ENCODE data around the gene MPC1L. TPM values are rescaled to one million over a fixed set of nuclear protein-coding genes. Genes with fewer than 3 reads are reported as not detected.

Gene MPC1L
- total and polyA plus RNA-seq, 2 experiments from 2014 or later = not detected

DNA sequence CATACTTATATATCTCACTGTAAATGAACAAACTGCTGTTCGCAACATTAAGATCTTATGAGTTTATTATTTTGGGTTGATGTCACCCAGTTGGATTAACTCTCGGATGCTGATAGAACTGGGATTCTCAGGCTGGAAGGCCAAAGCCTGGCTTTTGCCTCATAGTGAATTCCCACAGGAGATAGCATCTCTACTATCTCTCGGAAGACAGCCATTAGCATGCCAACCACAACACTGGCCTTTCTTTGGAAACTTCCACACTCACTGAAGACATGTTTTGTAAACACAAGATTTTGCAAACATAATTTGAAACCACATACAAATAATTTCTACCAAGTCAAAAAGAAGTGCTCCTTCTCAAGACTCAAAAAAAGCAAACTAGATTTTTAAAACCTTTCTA is 46.9 kb upstream of the MPC1L start (continued):
- TF ChIP-seq EZH2 (IDR thresholded peaks at IDR 0.05; ENCODE audit: low read depth, unreplicated experiment) (no peak), EZH2phosphoT487 (IDR thresholded peaks at IDR 0.05; ENCODE audit: unreplicated experiment) (no peak)

DNA sequence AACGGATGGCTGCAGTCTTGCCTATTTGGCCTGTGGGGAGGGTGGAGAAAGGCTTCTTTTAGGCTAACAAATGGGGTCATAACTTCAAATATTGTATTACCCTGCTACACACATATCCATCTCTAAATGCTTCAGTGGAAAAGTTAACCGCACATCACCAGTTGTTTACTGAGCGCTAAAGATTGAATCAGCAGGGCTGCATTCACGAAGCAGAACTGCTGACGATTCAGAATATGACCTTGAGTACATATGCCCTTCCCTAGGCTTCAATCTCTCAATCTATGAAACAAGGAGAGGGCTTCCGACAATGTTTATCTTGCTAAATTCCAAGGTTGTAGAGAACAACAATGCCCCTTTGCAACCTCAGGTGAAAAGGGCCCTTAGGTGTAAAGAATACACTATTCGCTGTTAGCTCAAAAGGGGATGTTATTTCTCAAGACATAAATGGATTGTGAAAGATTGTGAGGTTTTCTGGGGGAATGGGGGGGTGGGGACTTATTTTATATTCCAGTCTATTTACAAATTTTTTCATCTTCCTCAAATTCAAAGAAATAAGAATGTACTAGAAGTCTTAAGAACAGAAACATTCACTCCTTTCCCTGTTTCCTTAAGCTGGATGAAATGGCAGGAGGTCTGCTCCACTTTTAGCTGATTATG is 45.1 kb upstream of the MPC1L start:
- no peaks in the 10 kb centered on the region for H3K9me2 ChIP-seq (ENCODE audit: insufficient read depth)
- Mint-ChIP-seq H3K27ac (no peak overlapping the region), H3K36me3 (ENCODE audit: low read depth) (no peaks in the 10 kb centered on the region), H3K4me3 (no peak overlapping the region), H3K27me3 (ENCODE audit: insufficient read depth, low read depth, poor library complexity) (no peaks in the 10 kb centered on the region), H3K9me3 (no peaks in the 10 kb centered on the region), H3K4me1 (peaks cover 6% of the 10 kb centered on the region; the same call in 1 of the 3 replicates)
- H3K27ac ChIP-seq (ENCODE audit: low read depth) = no peak overlapping the region
- no peak overlapping the region for H3K4me3 ChIP-seq
- no peak overlapping the region for H3K4me2 ChIP-seq
- H3K79me2 ChIP-seq (replicated peaks; ENCODE audit: insufficient read depth) = peaks cover 20% of the 10 kb centered on the region
- no peaks in the 10 kb centered on the region for H3K27me3 ChIP-seq (ENCODE audit: insufficient read depth)
- H3K36me3 ChIP-seq (ENCODE audit: insufficient read depth) = no peaks in the 10 kb centered on the region
- no peak for TF ChIP-seq NANOG (IDR thresholded peaks at IDR 0.05; ENCODE audit: borderline replicate concordance)
- TF ChIP-seq ZNF114 (CRISPR knock-in tag; IDR thresholded peaks at IDR 0.05) = no peak
- TF ChIP-seq STAT1 (IDR thresholded peaks at IDR 0.05; ENCODE audit: unreplicated experiment) = no peak
- TF ChIP-seq, protein P1, sequence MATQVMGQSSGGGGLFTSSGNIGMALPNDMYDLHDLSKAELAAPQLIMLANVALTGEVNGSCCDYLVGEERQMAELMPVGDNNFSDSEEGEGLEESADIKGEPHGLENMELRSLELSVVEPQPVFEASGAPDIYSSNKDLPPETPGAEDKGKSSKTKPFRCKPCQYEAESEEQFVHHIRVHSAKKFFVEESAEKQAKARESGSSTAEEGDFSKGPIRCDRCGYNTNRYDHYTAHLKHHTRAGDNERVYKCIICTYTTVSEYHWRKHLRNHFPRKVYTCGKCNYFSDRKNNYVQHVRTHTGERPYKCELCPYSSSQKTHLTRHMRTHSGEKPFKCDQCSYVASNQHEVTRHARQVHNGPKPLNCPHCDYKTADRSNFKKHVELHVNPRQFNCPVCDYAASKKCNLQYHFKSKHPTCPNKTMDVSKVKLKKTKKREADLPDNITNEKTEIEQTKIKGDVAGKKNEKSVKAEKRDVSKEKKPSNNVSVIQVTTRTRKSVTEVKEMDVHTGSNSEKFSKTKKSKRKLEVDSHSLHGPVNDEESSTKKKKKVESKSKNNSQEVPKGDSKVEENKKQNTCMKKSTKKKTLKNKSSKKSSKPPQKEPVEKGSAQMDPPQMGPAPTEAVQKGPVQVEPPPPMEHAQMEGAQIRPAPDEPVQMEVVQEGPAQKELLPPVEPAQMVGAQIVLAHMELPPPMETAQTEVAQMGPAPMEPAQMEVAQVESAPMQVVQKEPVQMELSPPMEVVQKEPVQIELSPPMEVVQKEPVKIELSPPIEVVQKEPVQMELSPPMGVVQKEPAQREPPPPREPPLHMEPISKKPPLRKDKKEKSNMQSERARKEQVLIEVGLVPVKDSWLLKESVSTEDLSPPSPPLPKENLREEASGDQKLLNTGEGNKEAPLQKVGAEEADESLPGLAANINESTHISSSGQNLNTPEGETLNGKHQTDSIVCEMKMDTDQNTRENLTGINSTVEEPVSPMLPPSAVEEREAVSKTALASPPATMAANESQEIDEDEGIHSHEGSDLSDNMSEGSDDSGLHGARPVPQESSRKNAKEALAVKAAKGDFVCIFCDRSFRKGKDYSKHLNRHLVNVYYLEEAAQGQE (IDR thresholded peaks at IDR 0.05; ENCODE audit: unreplicated experiment) = no peak
- TF ChIP-seq, protein P2, sequence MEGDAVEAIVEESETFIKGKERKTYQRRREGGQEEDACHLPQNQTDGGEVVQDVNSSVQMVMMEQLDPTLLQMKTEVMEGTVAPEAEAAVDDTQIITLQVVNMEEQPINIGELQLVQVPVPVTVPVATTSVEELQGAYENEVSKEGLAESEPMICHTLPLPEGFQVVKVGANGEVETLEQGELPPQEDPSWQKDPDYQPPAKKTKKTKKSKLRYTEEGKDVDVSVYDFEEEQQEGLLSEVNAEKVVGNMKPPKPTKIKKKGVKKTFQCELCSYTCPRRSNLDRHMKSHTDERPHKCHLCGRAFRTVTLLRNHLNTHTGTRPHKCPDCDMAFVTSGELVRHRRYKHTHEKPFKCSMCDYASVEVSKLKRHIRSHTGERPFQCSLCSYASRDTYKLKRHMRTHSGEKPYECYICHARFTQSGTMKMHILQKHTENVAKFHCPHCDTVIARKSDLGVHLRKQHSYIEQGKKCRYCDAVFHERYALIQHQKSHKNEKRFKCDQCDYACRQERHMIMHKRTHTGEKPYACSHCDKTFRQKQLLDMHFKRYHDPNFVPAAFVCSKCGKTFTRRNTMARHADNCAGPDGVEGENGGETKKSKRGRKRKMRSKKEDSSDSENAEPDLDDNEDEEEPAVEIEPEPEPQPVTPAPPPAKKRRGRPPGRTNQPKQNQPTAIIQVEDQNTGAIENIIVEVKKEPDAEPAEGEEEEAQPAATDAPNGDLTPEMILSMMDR (conservative IDR thresholded peaks at IDR 0.05; ENCODE audit: low read depth in 2 of 2) = no peak
- TF ChIP-seq ZNF331 (CRISPR knock-in tag; IDR thresholded peaks at IDR 0.05; ENCODE audit: low read depth) = no peak
- TF ChIP-seq EZH2phosphoT487 (IDR thresholded peaks at IDR 0.05; ENCODE audit: unreplicated experiment) = no peak
- TF ChIP-seq, protein P3, sequence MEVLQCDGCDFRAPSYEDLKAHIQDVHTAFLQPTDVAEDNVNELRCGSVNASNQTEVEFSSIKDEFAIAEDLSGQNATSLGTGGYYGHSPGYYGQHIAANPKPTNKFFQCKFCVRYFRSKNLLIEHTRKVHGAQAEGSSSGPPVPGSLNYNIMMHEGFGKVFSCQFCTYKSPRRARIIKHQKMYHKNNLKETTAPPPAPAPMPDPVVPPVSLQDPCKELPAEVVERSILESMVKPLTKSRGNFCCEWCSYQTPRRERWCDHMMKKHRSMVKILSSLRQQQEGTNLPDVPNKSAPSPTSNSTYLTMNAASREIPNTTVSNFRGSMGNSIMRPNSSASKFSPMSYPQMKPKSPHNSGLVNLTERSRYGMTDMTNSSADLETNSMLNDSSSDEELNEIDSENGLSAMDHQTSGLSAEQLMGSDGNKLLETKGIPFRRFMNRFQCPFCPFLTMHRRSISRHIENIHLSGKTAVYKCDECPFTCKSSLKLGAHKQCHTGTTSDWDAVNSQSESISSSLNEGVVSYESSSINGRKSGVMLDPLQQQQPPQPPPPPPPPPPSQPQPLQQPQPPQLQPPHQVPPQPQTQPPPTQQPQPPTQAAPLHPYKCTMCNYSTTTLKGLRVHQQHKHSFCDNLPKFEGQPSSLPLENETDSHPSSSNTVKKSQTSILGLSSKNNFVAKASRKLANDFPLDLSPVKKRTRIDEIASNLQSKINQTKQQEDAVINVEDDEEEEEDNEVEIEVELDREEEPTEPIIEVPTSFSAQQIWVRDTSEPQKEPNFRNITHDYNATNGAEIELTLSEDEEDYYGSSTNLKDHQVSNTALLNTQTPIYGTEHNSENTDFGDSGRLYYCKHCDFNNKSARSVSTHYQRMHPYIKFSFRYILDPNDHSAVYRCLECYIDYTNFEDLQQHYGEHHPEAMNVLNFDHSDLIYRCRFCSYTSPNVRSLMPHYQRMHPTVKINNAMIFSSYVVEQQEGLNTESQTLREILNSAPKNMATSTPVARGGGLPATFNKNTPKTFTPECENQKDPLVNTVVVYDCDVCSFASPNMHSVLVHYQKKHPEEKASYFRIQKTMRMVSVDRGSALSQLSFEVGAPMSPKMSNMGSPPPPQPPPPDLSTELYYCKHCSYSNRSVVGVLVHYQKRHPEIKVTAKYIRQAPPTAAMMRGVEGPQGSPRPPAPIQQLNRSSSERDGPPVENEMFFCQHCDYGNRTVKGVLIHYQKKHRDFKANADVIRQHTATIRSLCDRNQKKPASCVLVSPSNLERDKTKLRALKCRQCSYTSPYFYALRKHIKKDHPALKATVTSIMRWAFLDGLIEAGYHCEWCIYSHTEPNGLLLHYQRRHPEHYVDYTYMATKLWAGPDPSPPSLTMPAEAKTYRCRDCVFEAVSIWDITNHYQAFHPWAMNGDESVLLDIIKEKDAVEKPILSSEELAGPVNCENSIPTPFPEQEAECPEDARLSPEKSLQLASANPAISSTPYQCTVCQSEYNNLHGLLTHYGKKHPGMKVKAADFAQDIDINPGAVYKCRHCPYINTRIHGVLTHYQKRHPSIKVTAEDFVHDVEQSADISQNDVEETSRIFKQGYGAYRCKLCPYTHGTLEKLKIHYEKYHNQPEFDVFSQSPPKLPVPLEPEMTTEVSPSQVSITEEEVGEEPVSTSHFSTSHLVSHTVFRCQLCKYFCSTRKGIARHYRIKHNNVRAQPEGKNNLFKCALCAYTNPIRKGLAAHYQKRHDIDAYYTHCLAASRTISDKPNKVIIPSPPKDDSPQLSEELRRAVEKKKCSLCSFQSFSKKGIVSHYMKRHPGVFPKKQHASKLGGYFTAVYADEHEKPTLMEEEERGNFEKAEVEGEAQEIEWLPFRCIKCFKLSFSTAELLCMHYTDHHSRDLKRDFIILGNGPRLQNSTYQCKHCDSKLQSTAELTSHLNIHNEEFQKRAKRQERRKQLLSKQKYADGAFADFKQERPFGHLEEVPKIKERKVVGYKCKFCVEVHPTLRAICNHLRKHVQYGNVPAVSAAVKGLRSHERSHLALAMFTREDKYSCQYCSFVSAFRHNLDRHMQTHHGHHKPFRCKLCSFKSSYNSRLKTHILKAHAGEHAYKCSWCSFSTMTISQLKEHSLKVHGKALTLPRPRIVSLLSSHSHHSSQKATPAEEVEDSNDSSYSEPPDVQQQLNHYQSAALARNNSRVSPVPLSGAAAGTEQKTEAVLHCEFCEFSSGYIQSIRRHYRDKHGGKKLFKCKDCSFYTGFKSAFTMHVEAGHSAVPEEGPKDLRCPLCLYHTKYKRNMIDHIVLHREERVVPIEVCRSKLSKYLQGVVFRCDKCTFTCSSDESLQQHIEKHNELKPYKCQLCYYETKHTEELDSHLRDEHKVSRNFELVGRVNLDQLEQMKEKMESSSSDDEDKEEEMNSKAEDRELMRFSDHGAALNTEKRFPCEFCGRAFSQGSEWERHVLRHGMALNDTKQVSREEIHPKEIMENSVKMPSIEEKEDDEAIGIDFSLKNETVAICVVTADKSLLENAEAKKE (CRISPR knock-in tag; IDR thresholded peaks at IDR 0.05) = no peak
- TF ChIP-seq JUNB (IDR thresholded peaks at IDR 0.05; ENCODE audit: unreplicated experiment) = no peak
- no peak for TF ChIP-seq EZH2 (IDR thresholded peaks at IDR 0.05; ENCODE audit: low read depth, unreplicated experiment)
- no peak for DNase-seq (ENCODE audit: low spot score)
- H4K20me1 ChIP-seq (replicated peaks; ENCODE audit: insufficient read depth) = no peaks in the 10 kb centered on the region; the same call in 1 of the 2 replicates
- no peaks in the 10 kb centered on the region for H3F3A ChIP-seq (replicated peaks; ENCODE audit: low read depth)
- H3K4me1 ChIP-seq (ENCODE audit: insufficient read depth) = no peaks in the 10 kb centered on the region
- ATAC-seq = no peak
- no peak overlapping the region for H2AFZ ChIP-seq
